GM19372 (cell line): ENCODE results near the gene AFTPH.

Experiments
- ATAC-seq: cut with Tn5 transposase; IDR thresholded peaks from one replicate; pipeline ENCODE4 v1.9.1; 2021; ENCODE audit warnings: mild to moderate bottlenecking, low read depth, moderate library complexity; ENCODE audit not compliant: unreplicated experiment

The AFTPH gene

GRCh38 chr2:64523666-64524603 lies at the start of gene AFTPH:
AFTPH (plus strand) TSS chr2:64524328; CDS start chr2:64551475, 27,147 bp downstream.
- peak; percentile 79 for ATAC-seq

- no peak for ATAC-seq
These were observed 49.5 kb upstream of the AFTPH start for GRCh38 chr2:64474636-64475035.

GRCh38 chr2:64477037-64477436 lies 47.1 kb upstream of the AFTPH start:
- ATAC-seq: no peak

- no peak for ATAC-seq
These were observed 46.1 kb upstream of the AFTPH start for GRCh38 chr2:64477979-64478378.

- ATAC-seq: no peak
These were observed 45.5 kb upstream of the AFTPH start for GRCh38 chr2:64478502-64479230.

- no peak for ATAC-seq
These were observed 44.6 kb upstream of the AFTPH start for GRCh38 chr2:64479259-64480117.

- ATAC-seq: no peak
These were observed 42.5 kb upstream of the AFTPH start for GRCh38 chr2:64481665-64482064.

GRCh38 chr2:64482243-64482642 lies 41.9 kb upstream of the AFTPH start:
- ATAC-seq: no peak

GRCh38 chr2:64482765-64483504 lies 41.2 kb upstream of the AFTPH start:
- ATAC-seq: no peak

GRCh38 chr2:64485331-64485730 lies 38.8 kb upstream of the AFTPH start:
- ATAC-seq: no peak

- no peak for ATAC-seq
These were observed 38.2 kb upstream of the AFTPH start for GRCh38 chr2:64485961-64486360.

- no peak for ATAC-seq
These were observed 36.7 kb upstream of the AFTPH start for GRCh38 chr2:64487256-64488049.

GRCh38 chr2:64488050-64488974 lies 35.8 kb upstream of the AFTPH start:
- no peak for ATAC-seq

- no peak for ATAC-seq
These were observed 34.9 kb upstream of the AFTPH start for GRCh38 chr2:64489081-64489751.

- no peak for ATAC-seq
These were observed 32.7 kb upstream of the AFTPH start for GRCh38 chr2:64491426-64491825.

- ATAC-seq: no peak
These were observed 31.9 kb upstream of the AFTPH start for GRCh38 chr2:64492272-64492671.

GRCh38 chr2:64492821-64493220 lies 31.3 kb upstream of the AFTPH start:
- ATAC-seq: no peak

- no peak for ATAC-seq
These were observed 30.3 kb upstream of the AFTPH start for GRCh38 chr2:64493788-64494187.
